A549 (cell line): ENCODE results near the gene GRIK1. TPM values are rescaled to one million over a fixed set of nuclear protein-coding genes. Genes with fewer than 3 reads are reported as not detected.

Experiments used
- ATAC-seq, 2 experiments: fragments of 200-7000 bp in 1 of 2; fragments of >200 bp in 1 of 2; cut with Nextera tagmentation in 1 of 2; cut with Tn5 transposase in 1 of 2; 3 replicates each; pipeline versions ENCODE4 v1.8.0 to v1.9.1; 2018 to 2020; ENCODE audit warnings: mild to moderate bottlenecking in 1 of 2, moderate library complexity in 1 of 2
- CTCF ChIA-PET: fragments of 300-600 bp; sonication (Branson Sonifier 250); formaldehyde crosslinking; extraction: SDS; loops from one replicate; lab custom pipeline; 2021; ENCODE audit warnings: antibody characterized with exemption, inconsistent platforms; lab: Yijun Ruan, JAX
- POLR2A ChIA-PET: fragments of 350-600 bp; formaldehyde crosslinking; extraction: SDS; loops from one replicate; lab custom pipeline; 2021; ENCODE audit warnings: antibody characterized with exemption, inconsistent platforms; lab: Yijun Ruan, JAX
- DNase-seq, 2 experiments: peaks; one replicate each; pipeline versions ENCODE4 v3.0.0 to v3.0.0-alpha.2; 2011 to 2016; ENCODE audit warnings: low read depth in 1 of 2, low spot score in 1 of 2
- FAIRE-seq: peaks from 2 replicates; lab custom pipeline; 2011; peaks lifted over from hg19 to GRCh38; lab: Jason Lieb, UNC
- H3K27ac ChIP-seq, 2 experiments: fragments of >200 bp; sonication (Bioruptor Twin); formaldehyde crosslinking; 3 replicates each; pipeline ENCODE4 v1.5.1; 2016 to 2017
- H3K4me1 ChIP-seq: fragments of >200 bp; sonication (Bioruptor Twin); formaldehyde crosslinking; 3 replicates; pipeline ENCODE4 v1.6.1; 2016
- H3K4me2 ChIP-seq: fragments of >200 bp; sonication (Bioruptor Twin); formaldehyde crosslinking; 3 replicates; pipeline ENCODE4 v1.6.1; 2016
- H3K4me3 ChIP-seq: fragments of >200 bp; sonication (Bioruptor Twin); formaldehyde crosslinking; 3 replicates; pipeline ENCODE4 v1.5.1; 2016
- H3K9me3 ChIP-seq: fragments of >200 bp; sonication (Bioruptor Twin); formaldehyde crosslinking; 3 replicates; pipeline ENCODE4 v1.6.1; 2016
- CBX2 ChIP-seq: fragments of 200-600 bp; sonication (generic); IDR thresholded peaks from 2 replicates; pipeline ENCODE4 v1.6.1; 2016; ENCODE audit warnings: low read depth, mild to moderate bottlenecking, borderline replicate concordance
- CHD2 ChIP-seq: fragments of 150-350 bp; IDR thresholded peaks from 2 replicates; pipeline ENCODE4 v1.6.1; 2014; ENCODE audit warnings: low read length; ENCODE audit not compliant: partially characterized antibody
- CHD4 ChIP-seq: fragments of 200-600 bp; sonication (generic); IDR thresholded peaks from 2 replicates; pipeline ENCODE4 v1.6.1; 2016; ENCODE audit warnings: antibody characterized with exemption, mild to moderate bottlenecking, borderline replicate concordance
- EHMT2 ChIP-seq: fragments of 200-600 bp; sonication (generic); IDR thresholded peaks from 2 replicates; pipeline ENCODE4 v1.6.1; 2016; ENCODE audit warnings: antibody characterized with exemption, low read depth, mild to moderate bottlenecking, moderate library complexity
- ESRRA ChIP-seq: fragments of 150-350 bp; IDR thresholded peaks from 2 replicates; pipeline ENCODE4 v1.6.1; 2014; ENCODE audit warnings: mild to moderate bottlenecking, low read length, borderline replicate concordance
- FOSL2 ChIP-seq, 2 experiments: fragments of 450-650 bp in 1 of 2; fragments of >200 bp in 1 of 2; sonication (Bioruptor Twin) in 1 of 2; formaldehyde crosslinking; IDR thresholded peaks; 2 replicates each; pipeline versions ENCODE4 v1.5.0 to v1.6.1; 2016 to 2020; ENCODE audit warnings: mild to moderate bottlenecking in 1 of 2, moderate library complexity in 1 of 2
- HOXA7 ChIP-seq: fragments of 250-450 bp; sonication (Bioruptor Pico); IDR thresholded peaks from 2 replicates; pipeline ENCODE4 v1.5.0; 2020; ENCODE audit warnings: mild to moderate bottlenecking, moderate library complexity
- JUN ChIP-seq, 2 experiments: fragments of >200 bp; sonication (Bioruptor Twin); formaldehyde crosslinking; IDR thresholded peaks; 2 replicates in 1 of 2; 3 replicates in 1 of 2; pipeline ENCODE4 v1.6.1; 2016 to 2017
- JUNB ChIP-seq: fragments of >200 bp; sonication (Bioruptor Twin); formaldehyde crosslinking; IDR thresholded peaks from 2 replicates; pipeline ENCODE4 v1.6.1; 2016
- KDM5A ChIP-seq: fragments of 200-600 bp; sonication (generic); IDR thresholded peaks from 2 replicates; pipeline ENCODE4 v1.6.1; 2016; ENCODE audit warnings: antibody characterized with exemption, mild to moderate bottlenecking
- MAFK ChIP-seq: fragments of 450-650 bp; IDR thresholded peaks from 2 replicates; pipeline ENCODE4 v1.6.1; 2014; ENCODE audit not compliant: partially characterized antibody
- NR3C1 ChIP-seq: fragments of >200 bp; sonication (Bioruptor Twin); formaldehyde crosslinking; IDR thresholded peaks from 3 replicates; pipeline ENCODE4 v1.6.1; 2017
- RFX5 ChIP-seq: fragments of 450-650 bp; IDR thresholded peaks from 2 replicates; pipeline ENCODE4 v1.7.1; 2014; ENCODE audit warnings: antibody characterized with exemption, mild to moderate bottlenecking, moderate library complexity
- RNF2 ChIP-seq: fragments of 200-600 bp; sonication (generic); IDR thresholded peaks from 2 replicates; pipeline ENCODE4 v1.6.1; 2016; ENCODE audit warnings: low read depth, mild to moderate bottlenecking, antibody characterized with exemption, moderate library complexity, borderline replicate concordance
- SREBF2 ChIP-seq: fragments of 450-650 bp; IDR thresholded peaks from 2 replicates; pipeline ENCODE4 v1.6.1; 2014; ENCODE audit warnings: mild to moderate bottlenecking, moderate library complexity
- ZNF302 ChIP-seq: fragments of 250-450 bp; sonication (Bioruptor Pico); IDR thresholded peaks from 2 replicates; pipeline ENCODE4 v1.9.0; 2021; ENCODE audit warnings: inconsistent platforms, mild to moderate bottlenecking, moderate library complexity
- ZSCAN20 ChIP-seq: fragments of 250-450 bp; sonication (Bioruptor Pico); IDR thresholded peaks from 2 replicates; pipeline ENCODE4 v1.8.0; 2022; ENCODE audit warnings: mild to moderate bottlenecking, moderate library complexity
- WGBS: methylation state at CpG from one replicate; pipeline ENCODE4 v1.1.6; 2017; ENCODE audit errors: missing lambda C conversion rate; 5-methylcytosine and 5-hydroxymethylcytosine counted together
- polyA plus RNA-seq, 4 experiments: library from polyadenylated mRNA; depleted of rRNA in 3 of 4; stranded (reverse); fragments of >200 nt; fragmentation: RNase III in 1 of 4; extraction: RNeasy Plus Mini Kit Qiagen cat#74134 plus additional on column Dnase treatment in 1 of 4; gene quantifications; 2 replicates in 3 of 4; 3 replicates in 1 of 4; pipeline ENCODE4 v1.2.3, GENCODE V29; 2011 to 2017
- TF ChIP-seq, protein P1 (sequence below): fragments of 250-450 bp; sonication (Bioruptor Pico); IDR thresholded peaks from 2 replicates; pipeline ENCODE4 v1.5.0; 2021; ENCODE audit warnings: mild to moderate bottlenecking, moderate library complexity, borderline replicate concordance
- TF ChIP-seq, protein P2 (sequence below): fragments of 150-350 bp; IDR thresholded peaks from 2 replicates; pipeline ENCODE4 v1.6.1; 2014; ENCODE audit warnings: low read depth, mild to moderate bottlenecking, low read length
- TF ChIP-seq, protein P3 (sequence below): IDR thresholded peaks from 2 replicates; pipeline ENCODE4 v1.6.1; 2012
- TF ChIP-seq, protein P4 (sequence below): fragments of 200-600 bp; sonication (generic); IDR thresholded peaks from 2 replicates; pipeline ENCODE4 v1.6.1; 2016; ENCODE audit warnings: antibody characterized with exemption, mild to moderate bottlenecking, moderate library complexity
- TF ChIP-seq, protein P5 (sequence below): IDR thresholded peaks from 2 replicates; pipeline ENCODE4 v1.6.1; 2012; ENCODE audit warnings: low read depth, borderline replicate concordance
- TF ChIP-seq, protein P6 (sequence below): fragments of >200 bp; sonication (Bioruptor Twin); formaldehyde crosslinking; IDR thresholded peaks from 3 replicates; pipeline ENCODE4 v1.6.1; 2016

The GRIK1 gene
- polyA plus RNA-seq, 2 of the 4 experiments (the other 2 are of a cell fraction): not detected

DNA sequence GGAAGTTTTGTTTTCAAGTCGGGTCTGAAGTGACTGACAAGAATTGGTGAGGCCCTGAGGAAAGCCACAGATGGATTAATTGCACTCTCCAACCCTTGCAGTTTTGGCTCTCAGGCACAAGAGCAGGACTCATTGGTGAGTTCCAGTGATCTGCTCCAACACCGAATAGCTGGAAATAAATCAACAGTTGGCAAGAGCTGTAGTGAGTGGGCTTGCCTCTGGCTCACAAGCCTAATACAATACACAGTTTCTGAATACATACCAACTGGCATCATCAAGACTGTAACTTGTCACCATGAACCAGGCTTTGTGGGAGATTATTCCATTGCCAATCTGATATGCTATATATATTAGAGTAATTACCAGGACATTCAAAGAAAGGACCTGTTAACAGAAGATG, 131.6 kb downstream of the GRIK1 start:
- POLR2A ChIA-PET: no interaction called here
- ATAC-seq (no peak), FAIRE-seq (no peak), DNase-seq (no peak)
- CTCF ChIA-PET: no interaction called here
- Histone ChIP-seq H3K4me2 (no peak overlapping the region), H3K9me3 (no peaks in the 10 kb centered on the region), H3K27ac (no peak overlapping the region), H3K4me1 (no peaks in the 10 kb centered on the region), H3K4me3 (no peak overlapping the region)
- TF ChIP-seq, protein P1, sequence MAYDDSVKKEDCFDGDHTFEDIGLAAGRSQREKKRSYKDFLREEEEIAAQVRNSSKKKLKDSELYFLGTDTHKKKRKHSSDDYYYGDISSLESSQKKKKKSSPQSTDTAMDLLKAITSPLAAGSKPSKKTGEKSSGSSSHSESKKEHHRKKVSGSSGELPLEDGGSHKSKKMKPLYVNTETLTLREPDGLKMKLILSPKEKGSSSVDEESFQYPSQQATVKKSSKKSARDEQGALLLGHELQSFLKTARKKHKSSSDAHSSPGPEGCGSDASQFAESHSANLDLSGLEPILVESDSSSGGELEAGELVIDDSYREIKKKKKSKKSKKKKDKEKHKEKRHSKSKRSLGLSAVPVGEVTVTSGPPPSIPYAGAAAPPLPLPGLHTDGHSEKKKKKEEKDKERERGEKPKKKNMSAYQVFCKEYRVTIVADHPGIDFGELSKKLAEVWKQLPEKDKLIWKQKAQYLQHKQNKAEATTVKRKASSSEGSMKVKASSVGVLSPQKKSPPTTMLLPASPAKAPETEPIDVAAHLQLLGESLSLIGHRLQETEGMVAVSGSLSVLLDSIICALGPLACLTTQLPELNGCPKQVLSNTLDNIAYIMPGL (CRISPR knock-in tag): no peak
- TF ChIP-seq SREBF2: no peak
- TF ChIP-seq MAFK: no peak
- 0% methylated on average over 2 of the region's 2 CpGs for WGBS

DNA sequence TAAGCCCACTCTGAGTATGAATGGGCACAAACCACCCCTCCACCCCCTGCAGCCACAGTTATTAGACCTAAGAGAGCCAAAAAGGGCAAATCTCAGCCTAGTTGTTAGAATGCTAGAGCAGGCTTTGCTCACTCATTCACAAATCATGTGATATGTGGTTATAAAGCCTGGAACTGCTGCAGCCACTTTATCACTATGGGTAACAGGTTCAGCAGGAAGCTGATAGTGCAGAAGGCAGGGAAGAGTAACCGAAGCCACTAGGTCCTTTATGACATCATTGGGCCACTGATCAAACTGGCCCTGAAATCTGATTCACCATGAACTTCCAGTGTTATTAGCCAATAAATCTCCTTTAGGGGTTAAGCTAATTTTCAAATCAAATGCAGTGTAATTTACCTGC, 134.7 kb downstream of the GRIK1 start:
- H3K27ac ChIP-seq: no peak overlapping the region
- ChIA-PET POLR2A (no interaction called here), CTCF (no interaction called here)
- H3K4me1 ChIP-seq: no peaks in the 10 kb centered on the region
- no peak overlapping the region for H3K4me3 ChIP-seq
- no peak overlapping the region for H3K4me2 ChIP-seq
- no peak for DNase-seq
- no peak for TF ChIP-seq ZSCAN20 (CRISPR knock-in tag)
- TF ChIP-seq, protein P2, sequence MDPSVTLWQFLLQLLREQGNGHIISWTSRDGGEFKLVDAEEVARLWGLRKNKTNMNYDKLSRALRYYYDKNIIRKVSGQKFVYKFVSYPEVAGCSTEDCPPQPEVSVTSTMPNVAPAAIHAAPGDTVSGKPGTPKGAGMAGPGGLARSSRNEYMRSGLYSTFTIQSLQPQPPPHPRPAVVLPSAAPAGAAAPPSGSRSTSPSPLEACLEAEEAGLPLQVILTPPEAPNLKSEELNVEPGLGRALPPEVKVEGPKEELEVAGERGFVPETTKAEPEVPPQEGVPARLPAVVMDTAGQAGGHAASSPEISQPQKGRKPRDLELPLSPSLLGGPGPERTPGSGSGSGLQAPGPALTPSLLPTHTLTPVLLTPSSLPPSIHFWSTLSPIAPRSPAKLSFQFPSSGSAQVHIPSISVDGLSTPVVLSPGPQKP: no peak
- no peak for FAIRE-seq
- ATAC-seq: no peak
- no peaks in the 10 kb centered on the region for H3K9me3 ChIP-seq
- 0% methylated on average over 1 of the region's 1 CpG for WGBS

DNA sequence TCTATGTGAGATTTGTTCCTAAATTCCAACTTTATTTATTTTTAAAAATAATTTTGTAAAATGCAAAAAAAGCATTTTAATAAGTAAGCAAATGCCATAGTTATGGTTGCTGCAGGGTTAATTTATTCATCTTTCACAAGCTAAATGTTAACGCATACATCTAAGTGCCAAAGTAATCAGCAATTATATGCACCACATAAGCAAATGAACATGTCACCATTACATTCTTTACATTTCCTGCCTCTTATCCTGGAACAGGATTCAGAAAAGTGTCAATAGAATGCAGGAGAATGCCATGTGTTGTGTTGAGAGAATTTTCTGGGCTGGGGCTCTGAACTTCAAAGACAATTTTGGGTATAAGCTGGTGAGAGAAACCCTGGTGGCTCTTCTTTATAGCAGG, 136.6 kb downstream of the GRIK1 start:
- no peak overlapping the region for H3K27ac ChIP-seq
- no peak overlapping the region for H3K4me3 ChIP-seq
- H3K4me1 ChIP-seq: no peaks in the 10 kb centered on the region
- CTCF ChIA-PET: no interaction called here
- FAIRE-seq (no peak), ATAC-seq (no peak), DNase-seq (no peak)
- POLR2A ChIA-PET: no interaction called here
- no peak overlapping the region for H3K4me2 ChIP-seq
- no peaks in the 10 kb centered on the region for H3K9me3 ChIP-seq
- 0% methylated on average over 1 of the region's 1 CpG for WGBS
- TF ChIP-seq JUNB (no peak), CBX2 (no peak), KDM5A (no peak), CHD2 (no peak), JUN (IDR thresholded peaks at IDR 0.05) (no peak), NR3C1 (no peak), ESRRA (no peak), RNF2 (no peak), HOXA7 (CRISPR knock-in tag) (no peak), FOSL2 (IDR thresholded peaks at IDR 0.05) (no peak), FOSL2 (CRISPR knock-in tag; IDR thresholded peaks at IDR 0.05) (no peak), RFX5 (no peak), EHMT2 (no peak), CHD4 (no peak), ZNF302 (CRISPR knock-in tag) (no peak)
- TF ChIP-seq, protein P3, sequence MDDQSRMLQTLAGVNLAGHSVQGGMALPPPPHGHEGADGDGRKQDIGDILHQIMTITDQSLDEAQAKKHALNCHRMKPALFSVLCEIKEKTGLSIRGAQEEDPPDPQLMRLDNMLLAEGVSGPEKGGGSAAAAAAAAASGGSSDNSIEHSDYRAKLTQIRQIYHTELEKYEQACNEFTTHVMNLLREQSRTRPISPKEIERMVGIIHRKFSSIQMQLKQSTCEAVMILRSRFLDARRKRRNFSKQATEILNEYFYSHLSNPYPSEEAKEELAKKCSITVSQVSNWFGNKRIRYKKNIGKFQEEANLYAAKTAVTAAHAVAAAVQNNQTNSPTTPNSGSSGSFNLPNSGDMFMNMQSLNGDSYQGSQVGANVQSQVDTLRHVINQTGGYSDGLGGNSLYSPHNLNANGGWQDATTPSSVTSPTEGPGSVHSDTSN: no peak
- TF ChIP-seq, protein P4, sequence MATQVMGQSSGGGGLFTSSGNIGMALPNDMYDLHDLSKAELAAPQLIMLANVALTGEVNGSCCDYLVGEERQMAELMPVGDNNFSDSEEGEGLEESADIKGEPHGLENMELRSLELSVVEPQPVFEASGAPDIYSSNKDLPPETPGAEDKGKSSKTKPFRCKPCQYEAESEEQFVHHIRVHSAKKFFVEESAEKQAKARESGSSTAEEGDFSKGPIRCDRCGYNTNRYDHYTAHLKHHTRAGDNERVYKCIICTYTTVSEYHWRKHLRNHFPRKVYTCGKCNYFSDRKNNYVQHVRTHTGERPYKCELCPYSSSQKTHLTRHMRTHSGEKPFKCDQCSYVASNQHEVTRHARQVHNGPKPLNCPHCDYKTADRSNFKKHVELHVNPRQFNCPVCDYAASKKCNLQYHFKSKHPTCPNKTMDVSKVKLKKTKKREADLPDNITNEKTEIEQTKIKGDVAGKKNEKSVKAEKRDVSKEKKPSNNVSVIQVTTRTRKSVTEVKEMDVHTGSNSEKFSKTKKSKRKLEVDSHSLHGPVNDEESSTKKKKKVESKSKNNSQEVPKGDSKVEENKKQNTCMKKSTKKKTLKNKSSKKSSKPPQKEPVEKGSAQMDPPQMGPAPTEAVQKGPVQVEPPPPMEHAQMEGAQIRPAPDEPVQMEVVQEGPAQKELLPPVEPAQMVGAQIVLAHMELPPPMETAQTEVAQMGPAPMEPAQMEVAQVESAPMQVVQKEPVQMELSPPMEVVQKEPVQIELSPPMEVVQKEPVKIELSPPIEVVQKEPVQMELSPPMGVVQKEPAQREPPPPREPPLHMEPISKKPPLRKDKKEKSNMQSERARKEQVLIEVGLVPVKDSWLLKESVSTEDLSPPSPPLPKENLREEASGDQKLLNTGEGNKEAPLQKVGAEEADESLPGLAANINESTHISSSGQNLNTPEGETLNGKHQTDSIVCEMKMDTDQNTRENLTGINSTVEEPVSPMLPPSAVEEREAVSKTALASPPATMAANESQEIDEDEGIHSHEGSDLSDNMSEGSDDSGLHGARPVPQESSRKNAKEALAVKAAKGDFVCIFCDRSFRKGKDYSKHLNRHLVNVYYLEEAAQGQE: no peak
- TF ChIP-seq, protein P5, sequence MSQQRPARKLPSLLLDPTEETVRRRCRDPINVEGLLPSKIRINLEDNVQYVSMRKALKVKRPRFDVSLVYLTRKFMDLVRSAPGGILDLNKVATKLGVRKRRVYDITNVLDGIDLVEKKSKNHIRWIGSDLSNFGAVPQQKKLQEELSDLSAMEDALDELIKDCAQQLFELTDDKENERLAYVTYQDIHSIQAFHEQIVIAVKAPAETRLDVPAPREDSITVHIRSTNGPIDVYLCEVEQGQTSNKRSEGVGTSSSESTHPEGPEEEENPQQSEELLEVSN: no peak
- TF ChIP-seq, protein P6, sequence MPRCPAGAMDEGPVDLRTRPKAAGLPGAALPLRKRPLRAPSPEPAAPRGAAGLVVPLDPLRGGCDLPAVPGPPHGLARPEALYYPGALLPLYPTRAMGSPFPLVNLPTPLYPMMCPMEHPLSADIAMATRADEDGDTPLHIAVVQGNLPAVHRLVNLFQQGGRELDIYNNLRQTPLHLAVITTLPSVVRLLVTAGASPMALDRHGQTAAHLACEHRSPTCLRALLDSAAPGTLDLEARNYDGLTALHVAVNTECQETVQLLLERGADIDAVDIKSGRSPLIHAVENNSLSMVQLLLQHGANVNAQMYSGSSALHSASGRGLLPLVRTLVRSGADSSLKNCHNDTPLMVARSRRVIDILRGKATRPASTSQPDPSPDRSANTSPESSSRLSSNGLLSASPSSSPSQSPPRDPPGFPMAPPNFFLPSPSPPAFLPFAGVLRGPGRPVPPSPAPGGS: no peak
- TF ChIP-seq, protein P2: no peak
